ENCODE data around the gene CENPX.
A peak's percentile ranks its signal among the peaks of the same experiment; 100 is the strongest.

CENPX gene

DNA sequence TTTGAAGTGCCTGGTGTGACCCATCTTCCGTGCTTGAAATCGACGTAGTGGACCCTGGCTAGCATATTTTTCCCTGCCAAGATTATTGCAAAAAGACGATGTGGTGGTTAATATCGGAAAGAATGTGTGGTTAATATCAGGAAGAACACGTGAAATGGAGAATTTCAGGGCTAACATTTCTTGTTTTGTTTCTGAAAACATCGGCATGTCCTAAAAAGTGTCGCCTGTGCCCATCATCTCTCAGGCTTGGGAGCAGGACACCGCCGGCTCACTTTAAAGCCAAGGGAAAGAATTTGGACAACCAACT lies 15.2 kb upstream of the CENPX start:
- Histone ChIP-seq H3K27ac (peak overlapping the region; percentile 96 to 99), H3K4me1 (peaks cover 0 to 22% (median 16%) of the 10 kb centered on the region in 4 donors), H3K4me3 (peak overlapping the region; percentile 64 to 97), H3K9me3 (no peaks in the 10 kb centered on the region), H3K36me3 (peaks cover 0 to 13% (median 8%) of the 10 kb centered on the region in 3 donors), H3K27me3 (peaks cover 0 to 9% of the 10 kb centered on the region in 2 donors)
- no peak for TF ChIP-seq CTCF (IDR thresholded peaks at IDR 0.05)
- no peak for DNase-seq
- intact Hi-C loops (cut with DNase I; ENCODE audit: low total_unique reads): loop anchor here (5.0 kb wide), 1 partner anchor 59 kb away; the partner anchor contains the start of gene FASN

DNA sequence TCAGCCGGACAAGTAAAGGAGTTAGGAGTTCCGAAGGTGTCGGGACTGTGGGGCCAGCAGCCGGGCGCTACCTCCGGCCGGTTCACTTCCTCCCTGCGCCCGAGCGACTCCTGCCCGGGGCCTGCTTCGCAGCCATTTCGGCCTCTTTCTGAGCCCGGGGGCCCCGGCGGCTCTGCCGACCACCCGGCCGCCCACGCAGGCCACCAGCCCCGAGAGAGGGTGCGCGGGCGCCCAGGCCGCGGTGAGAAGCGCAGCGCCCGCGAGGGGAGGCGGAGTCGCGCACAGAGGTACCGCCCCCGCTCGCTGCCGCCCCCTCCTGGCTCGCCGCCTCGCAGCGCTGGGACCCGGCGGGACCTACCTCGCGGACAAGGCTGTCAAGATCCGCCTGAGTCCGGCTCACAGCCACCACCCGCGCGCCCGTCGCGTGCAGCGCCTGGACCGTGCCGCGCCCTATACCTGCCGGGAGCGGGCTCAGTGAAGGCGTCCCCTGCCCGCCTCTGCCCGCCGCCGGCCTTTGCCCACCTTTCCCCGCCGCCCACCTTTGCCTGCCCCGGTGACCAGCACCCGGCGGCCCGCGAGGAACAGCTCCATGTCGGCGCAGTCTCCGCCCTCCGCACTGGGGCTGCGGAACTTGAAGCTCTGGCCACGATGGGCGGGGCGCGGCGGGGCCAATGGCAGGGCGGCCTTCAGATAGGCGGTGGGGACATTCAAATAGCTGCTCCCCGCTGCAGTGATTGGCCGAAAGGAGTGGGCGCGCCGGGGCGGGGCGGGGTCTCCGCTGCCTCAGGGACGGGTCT lies 14.6 kb upstream of the CENPX start, which contains the start of gene DCXR:
Gene DCXR (minus strand): TSS at position 606 of the 797 bp plus-strand sequence. CDS start 15 bp downstream, at position 591.
- H3K9me3 ChIP-seq: no peaks in the 10 kb centered on the region
- peak within 1 kb of the TSS; percentile 96 to 99 for H3K27ac ChIP-seq
- peak; percentile 69 to 70 for TF ChIP-seq CTCF (IDR thresholded peaks at IDR 0.05)
- H3K27me3 ChIP-seq: peaks cover 0 to 14% of the 10 kb centered on the region in 2 donors
- intact Hi-C loops (cut with DNase I; ENCODE audit: low total_unique reads): loop anchor here (5.0 kb wide), 1 partner anchor 60 kb away; the partner anchor contains the start of gene FASN
- DNase-seq: peak; percentile 99
- peak within 1 kb of the TSS; percentile 64 to 97 for H3K4me3 ChIP-seq
- peaks cover 0 to 13% (median 8%) of the 10 kb centered on the region in 3 donors for H3K36me3 ChIP-seq
- peaks cover 0 to 23% (median 16%) of the 10 kb centered on the region in 4 donors for H3K4me1 ChIP-seq

DNA sequence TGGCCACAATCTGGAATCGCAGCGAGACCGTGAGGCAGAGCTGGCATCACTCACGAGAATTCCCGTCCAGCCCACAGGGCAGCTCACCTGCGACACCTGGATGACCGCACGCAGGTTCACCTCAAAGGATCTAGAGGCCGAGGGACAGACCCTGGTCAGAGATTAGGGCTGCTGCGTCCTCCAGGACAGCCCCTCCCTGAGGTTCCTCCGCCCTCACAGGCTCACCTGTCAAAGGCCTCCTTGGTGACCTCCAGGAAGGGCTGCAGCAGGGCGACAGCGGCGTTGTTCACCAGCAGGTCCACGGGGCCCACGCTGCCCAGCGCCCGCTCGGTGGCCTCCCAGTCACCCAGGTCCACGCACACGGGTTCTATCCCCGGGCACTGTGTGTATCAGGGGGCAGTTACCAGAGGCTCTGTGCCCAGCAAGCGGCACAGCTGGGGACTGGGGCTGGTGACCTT lies 14.0 kb upstream of the CENPX start:
- Histone ChIP-seq H3K4me1 (peaks cover 0 to 28% (median 21%) of the 10 kb centered on the region in 4 donors), H3K27ac (peak overlapping the region; percentile 96 to 99), H3K27me3 (peaks cover 0 to 19% of the 10 kb centered on the region in 2 donors), H3K4me3 (peak overlapping the region; percentile 64 to 97), H3K9me3 (no peaks in the 10 kb centered on the region), H3K36me3 (peaks cover 0 to 13% (median 8%) of the 10 kb centered on the region in 3 donors)
- intact Hi-C loops (cut with DNase I; ENCODE audit: low total_unique reads): loop anchor here (5.0 kb wide), 1 partner anchor 61 kb away; the partner anchor contains the start of gene FASN
- TF ChIP-seq CTCF (IDR thresholded peaks at IDR 0.05): no peak
- DNase-seq: no peak

- Histone ChIP-seq H3K4me1 (peaks cover 0 to 30% (median 24%) of the 10 kb centered on the region in 4 donors), H3K27me3 (peaks cover 0 to 21% of the 10 kb centered on the region in 2 donors), H3K4me3 (peak overlapping the region; percentile 64 to 97), H3K27ac (peak overlapping the region; percentile 96 to 99), H3K9me3 (no peaks in the 10 kb centered on the region), H3K36me3 (peaks cover 0 to 13% (median 8%) of the 10 kb centered on the region in 3 donors)
- intact Hi-C loops (cut with DNase I; ENCODE audit: low total_unique reads): loop anchor here (5.0 kb wide), 1 partner anchor 61 kb away; the partner anchor contains the start of gene FASN
- DNase-seq: no peak
- TF ChIP-seq CTCF (IDR thresholded peaks at IDR 0.05): no peak
Measured at GRCh38 chr17:82035956-82036633, 13.4 kb upstream of the CENPX start.

- Histone ChIP-seq H3K4me3 (no peak overlapping the region), H3K36me3 (peaks cover 0 to 13% (median 8%) of the 10 kb centered on the region in 3 donors), H3K4me1 (peaks cover 0 to 36% (median 30%) of the 10 kb centered on the region in 4 donors), H3K9me3 (no peaks in the 10 kb centered on the region), H3K27me3 (peaks cover 0 to 25% of the 10 kb centered on the region in 2 donors), H3K27ac (no peak overlapping the region)
- no peak for TF ChIP-seq CTCF (IDR thresholded peaks at IDR 0.05)
- no peak for DNase-seq
- intact Hi-C loops (cut with DNase I; ENCODE audit: low total_unique reads): loop anchor here (5.0 kb wide), 1 partner anchor 62 kb away; the partner anchor contains the start of gene FASN
Measured at GRCh38 chr17:82035488-82035887, 12.8 kb upstream of the CENPX start.

Data from tibial artery (tissue), 4 donors.